Measurements from ENCODE around the gene NPFFR2.

- no peak for TF ChIP-seq GLMP (CRISPR knock-in tag; IDR thresholded peaks at IDR 0.05; ENCODE audit: borderline replicate concordance)
- no peak for TF ChIP-seq CTCF (CRISPR knock-in tag; IDR thresholded peaks at IDR 0.05)
- no peak for TF ChIP-seq PATZ1 (CRISPR knock-in tag; IDR thresholded peaks at IDR 0.05)
- no peak for TF ChIP-seq U2AF1 (optimal IDR thresholded peaks at IDR 0.05; ENCODE audit: low read depth, low read length)
- TF ChIP-seq CHD2 (IDR thresholded peaks at IDR 0.05; ENCODE audit: low read depth, low read length): no peak
- no peak for TF ChIP-seq FOXA3 (CRISPR knock-in tag; IDR thresholded peaks at IDR 0.05)
- no peak for TF ChIP-seq GMEB1 (CRISPR knock-in tag; IDR thresholded peaks at IDR 0.05; ENCODE audit: borderline replicate concordance)
- TF ChIP-seq ZNF274 (CRISPR knock-in tag; IDR thresholded peaks at IDR 0.05): no peak
These were observed 62.4 kb downstream of the NPFFR2 start for GRCh38 chr4:72094059-72094797.
